ENCODE measurements around the gene PSD4. TPM values are rescaled to one million over a fixed set of nuclear protein-coding genes. Genes with fewer than 3 reads are reported as not detected.

The PSD4 gene
- total and polyA plus RNA-seq, 2 experiments from 2014 or later: 15.1 to 26.5 TPM

DNA sequence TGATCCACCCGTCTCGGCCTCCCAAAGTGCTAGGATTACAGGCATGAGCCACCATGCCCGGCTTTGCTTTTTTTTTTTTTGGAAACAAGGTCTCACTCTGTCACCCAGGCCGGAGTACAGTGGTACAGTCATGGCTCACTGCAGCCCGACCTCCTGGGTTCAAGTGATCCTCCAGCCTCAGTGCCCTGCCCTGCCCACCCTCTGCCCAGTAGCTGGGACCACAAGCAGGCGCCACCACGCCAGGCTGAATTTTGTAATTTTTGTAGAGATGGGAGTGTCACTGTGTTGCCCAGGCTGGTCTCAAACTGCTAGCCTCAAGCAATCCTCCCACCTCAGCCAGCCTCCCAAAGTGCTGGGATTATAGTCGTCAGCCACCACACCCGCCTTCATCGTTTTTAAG, 11.6 kb upstream of the PSD4 start:
- H3K9me3 ChIP-seq (ENCODE audit: low read depth): no peaks in the 10 kb centered on the region
- H3K4me2 ChIP-seq: no peak overlapping the region
- H3K27me3 ChIP-seq: no peaks in the 10 kb centered on the region
- H3K9me2 ChIP-seq (replicated peaks; ENCODE audit: insufficient read depth): no peaks in the 10 kb centered on the region
- 93% methylated on average over 8 of the region's 10 CpGs for WGBS (ENCODE audit: low lambda C conversion rate, missing lambda C conversion rate)
- H3K79me2 ChIP-seq: peaks cover 18% of the 10 kb centered on the region
- TF ChIP-seq EZH2phosphoT487 (IDR thresholded peaks at IDR 0.05; ENCODE audit: low read depth, severe bottlenecking, unreplicated experiment) (no peak), EZH2 (IDR thresholded peaks at IDR 0.05; ENCODE audit: borderline replicate concordance) (no peak)
- TF ChIP-seq, protein P1, sequence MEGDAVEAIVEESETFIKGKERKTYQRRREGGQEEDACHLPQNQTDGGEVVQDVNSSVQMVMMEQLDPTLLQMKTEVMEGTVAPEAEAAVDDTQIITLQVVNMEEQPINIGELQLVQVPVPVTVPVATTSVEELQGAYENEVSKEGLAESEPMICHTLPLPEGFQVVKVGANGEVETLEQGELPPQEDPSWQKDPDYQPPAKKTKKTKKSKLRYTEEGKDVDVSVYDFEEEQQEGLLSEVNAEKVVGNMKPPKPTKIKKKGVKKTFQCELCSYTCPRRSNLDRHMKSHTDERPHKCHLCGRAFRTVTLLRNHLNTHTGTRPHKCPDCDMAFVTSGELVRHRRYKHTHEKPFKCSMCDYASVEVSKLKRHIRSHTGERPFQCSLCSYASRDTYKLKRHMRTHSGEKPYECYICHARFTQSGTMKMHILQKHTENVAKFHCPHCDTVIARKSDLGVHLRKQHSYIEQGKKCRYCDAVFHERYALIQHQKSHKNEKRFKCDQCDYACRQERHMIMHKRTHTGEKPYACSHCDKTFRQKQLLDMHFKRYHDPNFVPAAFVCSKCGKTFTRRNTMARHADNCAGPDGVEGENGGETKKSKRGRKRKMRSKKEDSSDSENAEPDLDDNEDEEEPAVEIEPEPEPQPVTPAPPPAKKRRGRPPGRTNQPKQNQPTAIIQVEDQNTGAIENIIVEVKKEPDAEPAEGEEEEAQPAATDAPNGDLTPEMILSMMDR (IDR thresholded peaks at IDR 0.05; ENCODE audit: poor library complexity): no peak
- no peak overlapping the region for H3K27ac ChIP-seq
- H4K20me1 ChIP-seq (ENCODE audit: insufficient read depth, poor library complexity, severe bottlenecking): no peaks in the 10 kb centered on the region
- H3K4me1 ChIP-seq (ENCODE audit: insufficient read depth): peaks cover 26% of the 10 kb centered on the region
- H2AFZ ChIP-seq: no peak overlapping the region
- DNase-seq (ENCODE audit: low spot score): no peak
- no peaks in the 10 kb centered on the region for H3K36me3 ChIP-seq (replicated peaks; ENCODE audit: insufficient read depth, low read depth)
- no peak overlapping the region for H3K4me3 ChIP-seq

DNA sequence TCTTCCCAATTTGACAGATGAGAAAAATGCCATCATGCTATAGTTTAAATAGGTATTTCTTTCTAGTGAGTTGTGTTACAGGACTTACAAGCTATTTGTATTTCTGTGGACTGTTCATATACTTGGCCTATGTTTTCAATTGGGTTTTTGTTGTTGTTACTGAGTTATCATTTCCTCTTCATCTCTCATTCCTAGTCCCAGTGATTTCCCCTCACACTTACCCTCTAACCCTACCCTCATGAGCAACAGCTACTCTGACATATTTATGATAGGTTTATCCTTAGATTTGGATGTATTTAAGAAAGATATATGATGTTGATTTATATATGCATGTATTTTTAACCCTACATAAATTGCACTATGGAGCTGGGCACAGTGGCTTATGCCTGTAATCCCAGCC, 10.9 kb upstream of the PSD4 start:
- Histone ChIP-seq H3K9me3 (ENCODE audit: low read depth) (no peaks in the 10 kb centered on the region), H2AFZ (no peak overlapping the region), H3K36me3 (replicated peaks; ENCODE audit: insufficient read depth, low read depth) (no peaks in the 10 kb centered on the region), H3K79me2 (peaks cover 16% of the 10 kb centered on the region), H3K27me3 (no peaks in the 10 kb centered on the region), H3K27ac (no peak overlapping the region), H3K9me2 (replicated peaks; ENCODE audit: insufficient read depth) (no peaks in the 10 kb centered on the region), H4K20me1 (ENCODE audit: insufficient read depth, poor library complexity, severe bottlenecking) (no peaks in the 10 kb centered on the region), H3K4me1 (ENCODE audit: insufficient read depth) (peaks cover 26% of the 10 kb centered on the region), H3K4me3 (no peak overlapping the region), H3K4me2 (no peak overlapping the region)
- no peak for TF ChIP-seq EZH2phosphoT487 (IDR thresholded peaks at IDR 0.05; ENCODE audit: low read depth, severe bottlenecking, unreplicated experiment)
- no peak for DNase-seq (ENCODE audit: low spot score)

DNA sequence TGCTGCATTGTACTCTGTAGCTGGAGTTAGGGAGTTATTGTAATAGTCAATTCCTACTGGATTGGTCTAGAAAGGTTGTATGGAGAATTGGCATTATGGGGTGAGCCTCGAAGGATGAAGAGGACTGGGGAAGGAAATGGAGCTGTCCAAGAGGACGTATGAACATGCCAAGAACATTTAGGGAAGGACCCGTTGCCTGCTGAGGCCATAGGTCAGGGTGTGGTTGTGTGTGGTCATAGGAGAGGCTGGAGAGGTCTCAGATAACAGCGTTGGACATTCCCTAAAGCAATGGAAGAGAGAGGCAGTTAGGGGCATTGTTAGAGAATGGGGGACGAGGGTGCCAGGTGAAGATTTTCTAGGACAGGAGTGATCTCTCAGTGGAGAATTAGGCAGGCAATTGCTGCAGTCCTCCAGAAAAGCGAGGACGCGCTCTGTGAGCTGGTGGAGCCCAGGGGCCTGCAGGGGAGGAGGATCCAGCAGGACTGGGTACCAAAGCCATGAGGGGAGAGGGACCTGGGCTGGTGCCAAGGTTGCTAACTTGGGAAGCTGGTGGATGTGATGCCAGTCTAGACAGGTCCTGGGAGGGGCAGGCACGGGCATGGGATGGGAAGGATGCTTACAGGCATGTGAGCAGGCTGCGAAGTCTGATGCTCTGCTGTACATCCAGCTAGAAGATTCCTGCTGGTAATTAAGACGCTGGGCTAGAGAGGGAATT, 9.4 kb upstream of the PSD4 start:
- no peak overlapping the region for H3K4me3 ChIP-seq
- peaks cover 11% of the 10 kb centered on the region for H3K4me1 ChIP-seq (ENCODE audit: insufficient read depth)
- WGBS (ENCODE audit: low lambda C conversion rate, missing lambda C conversion rate): 84% methylated on average over 11 of the region's 11 CpGs
- H3K9me2 ChIP-seq (replicated peaks; ENCODE audit: insufficient read depth): no peaks in the 10 kb centered on the region
- H2AFZ ChIP-seq: no peak overlapping the region
- DNase-seq (ENCODE audit: low spot score): no peak
- peaks cover 10% of the 10 kb centered on the region for H3K79me2 ChIP-seq
- H3K27ac ChIP-seq: no peak overlapping the region
- no peak overlapping the region for H3K4me2 ChIP-seq
- no peaks in the 10 kb centered on the region for H4K20me1 ChIP-seq (ENCODE audit: insufficient read depth, poor library complexity, severe bottlenecking)
- no peaks in the 10 kb centered on the region for H3K36me3 ChIP-seq (replicated peaks; ENCODE audit: insufficient read depth, low read depth)
- H3K27me3 ChIP-seq: no peaks in the 10 kb centered on the region
- no peaks in the 10 kb centered on the region for H3K9me3 ChIP-seq (ENCODE audit: low read depth)
- TF ChIP-seq EZH2phosphoT487 (IDR thresholded peaks at IDR 0.05; ENCODE audit: low read depth, severe bottlenecking, unreplicated experiment): no peak
- TF ChIP-seq, protein P1 (IDR thresholded peaks at IDR 0.05; ENCODE audit: poor library complexity): no peak

DNA sequence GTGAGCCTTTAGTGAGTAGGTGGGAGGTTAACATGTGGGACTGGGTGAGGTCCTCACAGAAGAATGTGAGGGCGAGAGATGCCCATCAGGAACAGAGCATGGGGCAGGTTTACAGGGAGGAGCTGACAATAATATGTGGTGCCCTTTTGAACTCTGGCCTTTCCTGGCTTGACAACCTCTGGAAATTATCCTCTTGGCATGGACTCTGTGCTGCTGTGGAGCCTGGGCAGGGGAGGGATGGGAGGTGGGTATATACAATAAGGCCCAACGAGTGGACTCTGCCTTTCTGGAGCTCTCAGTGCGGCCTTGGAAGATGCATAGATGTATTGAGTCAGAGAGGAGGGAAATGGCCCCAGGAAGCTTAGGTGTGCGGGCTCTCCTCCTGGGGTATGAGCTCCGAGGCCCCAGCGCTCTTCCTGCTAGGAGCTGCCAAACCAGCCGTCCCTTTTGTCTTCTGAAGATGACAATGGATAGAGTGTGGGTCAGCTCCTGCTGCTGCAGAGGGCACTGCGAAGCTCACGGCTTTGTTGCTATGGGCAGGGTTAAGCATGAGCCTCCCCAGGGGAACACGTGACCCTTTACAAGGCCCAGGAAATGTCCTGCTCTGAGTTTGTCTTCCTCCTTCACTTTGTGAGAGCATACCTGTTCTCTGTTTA, 8.7 kb upstream of the PSD4 start:
- H3K4me2 ChIP-seq: no peak overlapping the region
- no peak overlapping the region for H2AFZ ChIP-seq
- no peak overlapping the region for H3K4me3 ChIP-seq
- peaks cover 11% of the 10 kb centered on the region for H3K4me1 ChIP-seq (ENCODE audit: insufficient read depth)
- H3K36me3 ChIP-seq (replicated peaks; ENCODE audit: insufficient read depth, low read depth): no peaks in the 10 kb centered on the region
- TF ChIP-seq, protein P1 (IDR thresholded peaks at IDR 0.05; ENCODE audit: poor library complexity): no peak
- TF ChIP-seq EZH2phosphoT487 (IDR thresholded peaks at IDR 0.05; ENCODE audit: low read depth, severe bottlenecking, unreplicated experiment): no peak
- TF ChIP-seq EZH2 (IDR thresholded peaks at IDR 0.05; ENCODE audit: borderline replicate concordance): no peak
- no peak overlapping the region for H3K27ac ChIP-seq
- no peaks in the 10 kb centered on the region for H3K9me2 ChIP-seq (replicated peaks; ENCODE audit: insufficient read depth)
- no peaks in the 10 kb centered on the region for H4K20me1 ChIP-seq (ENCODE audit: insufficient read depth, poor library complexity, severe bottlenecking)
- H3K9me3 ChIP-seq (ENCODE audit: low read depth): no peaks in the 10 kb centered on the region
- peaks cover 8% of the 10 kb centered on the region for H3K79me2 ChIP-seq
- DNase-seq (ENCODE audit: low spot score): no peak
- no peaks in the 10 kb centered on the region for H3K27me3 ChIP-seq
- WGBS (ENCODE audit: low lambda C conversion rate, missing lambda C conversion rate): 72% methylated on average over 10 of the region's 10 CpGs
